ENCODE measurements around the gene ITK. TPM values are rescaled to one million over a fixed set of nuclear protein-coding genes. Genes with fewer than 3 reads are reported as not detected.
A peak's percentile ranks its signal among the peaks of the same experiment; 100 is the strongest.

ITK gene
- total RNA-seq, 1 donor from 2014 or later = 0.13 TPM

GRCh38 chr5:157266286-157267007 lies 85.8 kb downstream of the ITK start:
- intact Hi-C loops (cut with DNase I) = no loop called here
- DNase-seq = peak; percentile 53
- peak; percentile 31 for ATAC-seq (ENCODE audit: poor library complexity)

- DNase-seq (no peak), ATAC-seq (ENCODE audit: poor library complexity) (peak; percentile 8)
- intact Hi-C loops (cut with DNase I) = no loop called here
Measured at GRCh38 chr5:157267025-157267424, 86.4 kb downstream of the ITK start.

- intact Hi-C loops (cut with DNase I) = no loop called here
- DNase-seq (peak; percentile 57), ATAC-seq (ENCODE audit: poor library complexity) (peak; percentile 65)
Measured at GRCh38 chr5:157267761-157268480, 87.3 kb downstream of the ITK start.

DNA sequence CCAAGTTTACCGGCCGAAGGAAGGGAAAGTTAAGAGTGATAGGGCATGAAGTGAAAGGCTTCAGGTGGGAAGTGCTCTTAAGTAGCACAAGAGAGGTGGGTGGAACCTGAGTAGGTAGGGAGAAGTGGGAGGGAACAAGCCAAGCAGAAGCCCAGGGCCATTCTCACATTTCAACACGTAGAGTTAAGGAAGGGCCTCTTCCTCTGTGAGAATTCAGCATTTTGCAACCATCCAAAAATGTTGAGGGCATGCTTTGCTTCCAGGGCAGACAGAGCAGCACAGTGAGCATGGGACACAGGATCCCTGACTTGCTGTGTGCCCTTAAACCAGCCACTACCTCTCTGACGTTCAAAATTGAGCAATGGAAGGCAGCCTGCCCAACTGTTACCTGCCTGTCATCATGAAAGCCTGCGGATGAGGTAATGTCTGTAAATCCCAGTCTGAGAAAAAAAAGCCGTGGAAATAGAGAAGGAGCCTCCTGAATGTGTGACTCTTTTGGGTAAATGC lies 88.6 kb downstream of the ITK start:
- intact Hi-C loops (cut with DNase I) = no loop called here
- no peak for ATAC-seq (ENCODE audit: poor library complexity)

DNA sequence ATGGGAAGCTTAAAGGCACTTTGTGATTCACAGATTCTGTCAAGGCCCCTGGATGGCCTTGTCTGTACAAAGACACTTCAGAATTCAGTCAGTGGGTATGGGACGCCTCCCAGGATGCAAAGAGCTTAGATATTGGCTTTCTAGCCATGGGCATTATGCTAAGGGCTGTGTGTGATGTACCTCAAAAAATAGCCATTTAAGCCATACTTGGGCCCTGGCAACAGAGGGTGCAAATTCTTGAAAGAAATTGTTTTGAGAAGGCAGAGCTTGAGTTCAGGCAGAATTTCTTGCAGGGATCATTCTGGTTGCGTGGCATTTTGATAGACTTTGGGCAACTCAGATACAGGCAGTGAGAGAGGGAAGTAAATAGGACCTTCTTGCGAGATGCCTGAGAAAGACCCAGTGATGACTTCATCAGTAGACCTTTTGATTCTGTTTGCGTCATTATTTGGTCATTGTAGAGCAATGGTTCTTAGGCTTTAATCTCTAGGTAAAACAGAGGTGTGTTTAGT lies 89.2 kb downstream of the ITK start:
- ATAC-seq (ENCODE audit: poor library complexity) = no peak
- no peak for DNase-seq
- intact Hi-C loops (cut with DNase I) = no loop called here

More for the DNA sequence above, 88.6 kb downstream of the ITK start:
- DNase-seq = no peak

- ATAC-seq (ENCODE audit: poor library complexity) (no peak), DNase-seq (no peak)
- intact Hi-C loops (cut with DNase I) = no loop called here
Measured at GRCh38 chr5:157270771-157271170, 90.1 kb downstream of the ITK start.

- DNase-seq (peak; percentile 56), ATAC-seq (ENCODE audit: poor library complexity) (no peak)
- intact Hi-C loops (cut with DNase I) = no loop called here
Measured at GRCh38 chr5:157271740-157272271, 91.2 kb downstream of the ITK start.

DNA sequence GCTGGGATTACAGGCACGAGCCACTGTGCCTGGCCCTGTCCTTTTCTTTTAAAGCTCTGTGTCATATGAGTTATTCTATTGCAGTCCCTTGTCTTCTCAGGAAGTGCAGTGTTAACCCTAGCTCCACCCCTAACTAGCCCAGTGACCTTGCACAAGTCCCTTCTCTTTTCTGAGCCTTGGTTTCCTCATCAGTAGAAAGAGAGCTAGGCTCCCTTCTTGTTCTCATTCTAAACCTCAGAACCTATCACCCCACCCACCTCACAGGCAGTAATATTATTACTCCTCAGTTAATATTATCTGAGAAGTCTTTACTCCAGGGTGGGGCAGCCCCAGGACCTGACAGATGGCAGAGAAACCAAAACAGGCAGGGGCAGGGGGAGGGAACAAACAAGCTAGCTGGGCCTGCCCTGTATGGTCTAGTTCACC lies 92.5 kb downstream of the ITK start:
- no peak for ATAC-seq (ENCODE audit: poor library complexity)
- no peak for DNase-seq

GRCh38 chr5:157275403-157275802 lies 94.8 kb downstream of the ITK start:
- DNase-seq (no peak), ATAC-seq (ENCODE audit: poor library complexity) (no peak)
- intact Hi-C loops (cut with DNase I) = no loop called here

More for the DNA sequence above, 92.5 kb downstream of the ITK start:
- intact Hi-C loops (cut with DNase I) = no loop called here

DNA sequence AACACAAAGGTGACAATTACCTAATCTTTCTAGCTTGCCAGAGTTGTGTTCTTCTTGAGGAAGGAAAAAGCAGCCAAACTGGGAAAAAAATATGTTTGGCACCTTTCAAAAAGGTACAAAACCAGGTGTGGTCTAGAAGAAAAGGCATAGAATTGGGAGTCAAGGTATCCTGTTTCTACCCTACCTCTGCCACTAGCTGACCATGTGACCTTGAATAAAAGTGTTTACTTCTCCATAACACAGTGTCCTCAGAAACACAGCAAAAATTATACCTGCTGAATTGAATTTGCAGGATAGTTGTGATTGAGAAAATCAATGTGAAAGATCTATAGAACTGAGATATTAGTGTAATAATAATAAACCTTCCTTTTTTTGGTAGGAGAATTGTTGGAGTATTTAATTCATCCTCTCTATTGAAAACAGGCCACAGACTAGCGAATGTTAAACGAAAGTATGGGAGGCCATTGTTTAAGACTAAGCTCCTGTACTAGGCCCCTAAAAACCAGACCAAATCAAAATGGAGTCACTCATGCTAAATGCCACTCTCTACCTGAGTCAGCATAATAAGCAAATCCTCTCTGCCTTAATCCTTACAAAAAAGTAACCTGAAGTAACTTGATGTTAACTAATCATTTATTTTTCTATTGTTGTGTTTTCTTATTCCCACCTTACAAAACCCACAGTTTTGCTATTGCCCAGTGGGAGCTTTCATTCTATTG lies 97.8 kb downstream of the ITK start:
- ATAC-seq (ENCODE audit: poor library complexity) = no peak
- no peak for DNase-seq
- intact Hi-C loops (cut with DNase I) = no loop called here

DNA sequence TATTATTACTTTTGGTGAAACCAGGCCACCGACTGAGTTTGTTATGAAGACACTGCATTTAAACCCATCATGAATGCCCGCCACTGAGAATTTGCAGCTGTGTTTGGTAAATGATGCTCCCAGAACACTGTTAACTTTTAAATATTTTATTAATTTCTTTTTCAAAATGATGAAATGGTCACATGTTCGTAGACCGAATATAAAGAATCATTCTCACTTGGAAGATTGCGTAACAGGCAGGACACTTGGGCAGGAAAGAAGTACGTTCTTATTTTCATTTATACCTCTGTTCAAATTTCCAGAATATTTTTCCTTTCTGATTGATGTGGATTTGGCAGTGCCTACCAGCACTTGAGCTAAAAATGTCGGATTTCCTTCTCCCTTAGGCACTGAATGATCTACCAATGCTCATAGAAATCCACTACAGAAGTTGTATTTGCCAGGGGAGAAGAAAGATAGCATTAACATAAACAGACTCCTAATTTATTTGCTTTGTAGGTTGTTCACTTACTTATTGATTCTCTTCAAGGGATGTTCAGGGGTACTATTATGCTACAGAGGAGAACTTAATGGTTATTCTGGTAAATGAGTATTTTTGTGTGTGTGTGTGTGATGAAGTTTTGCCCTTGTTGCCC lies 99.1 kb downstream of the ITK start:
- no peak for ATAC-seq (ENCODE audit: poor library complexity)
- DNase-seq = no peak
- intact Hi-C loops (cut with DNase I) = no loop called here

DNA sequence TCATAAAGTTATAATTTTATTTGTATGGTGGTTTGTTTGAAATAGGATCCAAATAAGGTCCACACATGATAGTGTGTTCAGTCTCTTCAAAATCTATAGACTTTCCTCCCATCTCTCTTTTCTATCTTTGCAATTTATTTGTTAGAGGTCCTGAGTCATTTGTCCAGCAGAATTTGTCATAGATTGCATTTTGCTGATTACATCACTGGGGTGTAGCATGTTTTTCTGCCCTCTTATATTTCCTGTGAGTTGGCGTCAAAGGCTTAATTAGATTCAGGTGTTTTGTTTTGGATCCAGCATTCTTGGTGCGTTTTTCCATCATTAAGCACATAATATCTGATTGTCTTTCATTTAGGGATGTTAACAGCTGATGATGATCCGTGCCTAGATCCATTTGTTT lies 100.3 kb downstream of the ITK start:
- no peak for ATAC-seq (ENCODE audit: poor library complexity)
- intact Hi-C loops (cut with DNase I) = no loop called here
- no peak for DNase-seq

DNA sequence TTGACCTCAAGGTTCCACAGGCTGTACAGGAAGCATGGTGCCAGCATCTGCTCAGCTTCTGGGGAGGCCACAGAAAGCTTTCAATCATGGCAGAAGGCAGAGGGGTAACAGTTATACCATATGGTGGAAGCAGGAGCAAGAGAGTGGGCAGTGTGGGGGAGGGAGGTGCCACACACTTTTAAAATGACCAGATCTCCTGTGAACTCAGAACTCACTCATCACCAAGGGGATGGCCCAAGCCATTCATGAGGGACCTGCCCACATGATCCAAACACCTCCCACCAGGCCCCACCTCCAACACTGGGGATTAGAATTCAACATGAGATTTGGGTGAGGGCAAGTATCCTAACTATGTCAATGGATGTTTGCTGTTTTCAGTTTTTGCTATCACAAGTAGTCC lies 101.5 kb downstream of the ITK start:
- intact Hi-C loops (cut with DNase I) = no loop called here
- ATAC-seq (ENCODE audit: poor library complexity) (no peak), DNase-seq (no peak)

GRCh38 chr5:157283434-157283833 lies 102.8 kb downstream of the ITK start:
- intact Hi-C loops (cut with DNase I) = no loop called here
- DNase-seq (no peak), ATAC-seq (ENCODE audit: poor library complexity) (peak; percentile 32)

DNA sequence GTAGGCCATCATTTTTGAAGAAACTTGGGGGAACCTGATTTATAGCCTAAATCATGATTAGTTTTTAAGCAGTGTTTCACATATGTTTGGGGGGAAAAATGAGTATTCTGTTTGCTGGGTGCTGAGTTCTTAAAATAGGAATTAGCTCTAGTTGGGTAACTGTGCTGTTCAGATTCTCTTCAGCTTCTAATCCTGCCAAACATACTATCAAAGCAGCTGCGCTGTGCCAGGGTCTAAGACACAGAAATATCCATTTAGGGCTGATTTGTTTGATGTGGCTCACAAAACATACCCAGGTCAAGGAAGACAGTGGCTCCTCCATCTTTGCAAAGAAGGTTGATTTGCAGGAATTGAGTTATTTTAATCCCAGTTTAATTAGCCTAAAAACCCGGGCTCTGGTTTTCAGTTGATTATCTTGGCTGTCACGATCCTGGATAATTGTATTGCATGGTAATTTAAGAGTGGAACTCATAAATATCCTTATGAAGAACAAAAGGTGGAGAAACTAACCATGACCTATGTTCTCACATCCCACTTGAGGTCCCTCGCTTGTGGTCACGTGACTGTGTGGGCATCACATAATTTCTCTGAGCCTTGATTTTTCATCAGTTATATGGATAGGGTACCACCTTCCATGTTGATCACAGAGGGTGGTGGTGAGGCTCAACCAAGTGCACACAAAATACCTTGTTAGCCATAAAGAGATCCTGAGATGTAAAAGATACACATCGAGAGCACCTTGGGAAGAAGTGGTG lies 104.0 kb downstream of the ITK start:
- DNase-seq = no peak
- peak; percentile 44 for ATAC-seq (ENCODE audit: poor library complexity)
- intact Hi-C loops (cut with DNase I) = no loop called here

- ATAC-seq (ENCODE audit: poor library complexity) (peak; percentile 23), DNase-seq (no peak)
- intact Hi-C loops (cut with DNase I) = no loop called here
Measured at GRCh38 chr5:157285310-157286035, 104.8 kb downstream of the ITK start.

GRCh38 chr5:157286761-157287211 lies 106.1 kb downstream of the ITK start:
- intact Hi-C loops (cut with DNase I) = no loop called here
- peak; percentile 65 for DNase-seq
- ATAC-seq (ENCODE audit: poor library complexity) = peak; percentile 76
